A673 (cell line): ENCODE measurements around the gene MBIP.

ENCODE experiments used
- CTCF ChIP-seq: fragments of 300-800, 200-600 bp; sonication (generic); conservative IDR thresholded peaks from 2 replicates; pipeline ENCODE4 v1.5.1; 2017; ENCODE audit warnings: low read depth, mild to moderate bottlenecking, antibody characterized with exemption, low read length, moderate library complexity, mixed read lengths
- EZH2 ChIP-seq: fragments of 200-600 bp; sonication (generic); IDR thresholded peaks from 2 replicates; pipeline ENCODE4 v1.6.1; 2017; ENCODE audit warnings: borderline replicate concordance, low read depth, mild to moderate bottlenecking, mixed read lengths, antibody characterized with exemption, low read length; ENCODE audit not compliant: poor library complexity, severe bottlenecking

GRCh38 chr14:36303960-36304359 lies 16.5 kb downstream of the MBIP start:
- TF ChIP-seq CTCF (no peak), EZH2 (no peak)
